Caco-2 (cell line): ENCODE measurements around the gene RXYLT1. TPM values are rescaled to one million over a fixed set of nuclear protein-coding genes. Genes with fewer than 3 reads are reported as not detected.

Experiments
- BruUV-seq: library from RNA; stranded (reverse); fragments of 400-500 nt; replicated peaks from 2 replicates; lab custom pipeline; 2021; lab: Mats Ljungman, UMichigan
- CTCF ChIA-PET: fragments of 300-600 bp; sonication (Branson Sonifier 250); formaldehyde crosslinking; loops from one replicate; lab custom pipeline; 2022; ENCODE audit warnings: antibody characterized with exemption; lab: Charles Lee
- POLR2A ChIA-PET: fragments of 300-600 bp; sonication (Branson Sonifier 250); formaldehyde crosslinking; loops from one replicate; lab custom pipeline; 2022; ENCODE audit warnings: antibody characterized with exemption; lab: Charles Lee
- DNase-seq, 2 experiments: peaks; one replicate each; pipeline versions ENCODE4 v3.0.0 to v3.0.0-alpha.2; 2020 to 2022
- H3K27me3 ChIP-seq: replicated peaks from 2 replicates; pipeline ENCODE4 v1.6.0; 2011; ENCODE audit warnings: low read length; ENCODE audit not compliant: control insufficient read depth, insufficient read depth
- H3K36me3 ChIP-seq: 2 replicates; pipeline ENCODE4 v1.5.1; 2011; ENCODE audit warnings: low read length; ENCODE audit not compliant: control insufficient read depth, insufficient read depth
- H3K4me1 ChIP-seq: fragments of 250-450 bp; sonication (Bioruptor Pico); 2 replicates; pipeline ENCODE4 v1.5.1; 2020; ENCODE audit warnings: mild to moderate bottlenecking
- H3K4me3 ChIP-seq: 2 replicates; pipeline ENCODE4 v1.5.1; 2011; ENCODE audit warnings: low read depth, mild to moderate bottlenecking, control low read depth, low read length
- H3K9me3 ChIP-seq: fragments of 250-450 bp; sonication (Bioruptor Pico); 2 replicates; pipeline ENCODE4 v1.5.1; 2020; ENCODE audit warnings: mild to moderate bottlenecking, moderate library complexity
- H3K27ac Mint-ChIP-seq: one replicate; pipeline ENCODE4 v1.8.0; 2022; ENCODE audit warnings: mixed read lengths; ENCODE audit not compliant: unreplicated experiment
- H3K27me3 Mint-ChIP-seq: one replicate; pipeline ENCODE4 v1.8.0; 2022; ENCODE audit warnings: mixed read lengths; ENCODE audit not compliant: insufficient read depth, unreplicated experiment
- H3K36me3 Mint-ChIP-seq: one replicate; pipeline ENCODE4 v1.8.0; 2022; ENCODE audit warnings: mild to moderate bottlenecking, mixed read lengths; ENCODE audit not compliant: insufficient read depth, unreplicated experiment
- H3K4me1 Mint-ChIP-seq: one replicate; pipeline ENCODE4 v1.8.0; 2022; ENCODE audit warnings: low read depth, mixed read lengths; ENCODE audit not compliant: unreplicated experiment
- H3K4me3 Mint-ChIP-seq: one replicate; pipeline ENCODE4 v1.8.0; 2022; ENCODE audit warnings: mild to moderate bottlenecking, moderate library complexity, mixed read lengths; ENCODE audit not compliant: unreplicated experiment
- H3K9me3 Mint-ChIP-seq: one replicate; pipeline ENCODE4 v1.8.0; 2022; ENCODE audit warnings: mixed read lengths; ENCODE audit not compliant: unreplicated experiment
- intact Hi-C: fragments of 100-400 bp; cut with micrococcal nuclease; formaldehyde crosslinking; loops from one replicate; pipeline ENCODE4 v1.10.0; 2022; ENCODE audit not compliant: unreplicated experiment
- total RNA-seq: library from RNA; stranded (reverse); gene quantifications from 2 replicates; pipeline ENCODE4 v1.2.3, GENCODE V29; 2022
- TF ChIP-seq, protein P1 (sequence below), 2 experiments: fragments of 200-600 bp in 1 of 2; IDR thresholded peaks; 1 replicate in 1 of 2; 2 replicates in 1 of 2; pipeline versions ENCODE4 v1.5.1 to v1.8.0; 2011 to 2022; ENCODE audit warnings: antibody characterized with exemption in 1 of 2, control low read depth in 1 of 2, inconsistent platforms in 1 of 2, low read depth in 1 of 2, low read length in 1 of 2, mild to moderate bottlenecking in 1 of 2, moderate library complexity in 1 of 2; ENCODE audit not compliant: insufficient read depth in 1 of 2, severe bottlenecking in 1 of 2, unreplicated experiment in 1 of 2

RXYLT1 gene
- total RNA-seq, 1 experiment from 2014 or later: 9.1 TPM

DNA sequence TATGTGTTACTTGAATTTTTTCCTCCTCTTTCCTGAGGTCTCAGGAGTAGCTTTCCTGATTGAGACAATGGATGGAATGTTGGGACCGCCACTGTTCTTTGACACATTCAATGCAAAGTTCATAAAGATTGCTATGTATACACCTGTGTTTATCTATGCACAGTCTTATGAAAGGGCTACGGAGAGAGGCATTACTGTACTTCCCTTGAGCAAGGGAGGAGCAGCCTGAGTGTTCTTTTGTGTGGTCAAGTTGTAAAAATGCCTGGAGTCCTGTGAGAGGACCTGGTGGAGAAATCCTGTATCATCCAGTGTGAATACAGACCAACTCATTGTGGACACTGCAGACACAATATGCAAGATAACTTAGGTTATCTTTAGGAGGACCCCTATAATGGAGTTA, 66.0 kb downstream of the RXYLT1 start:
- Mint-ChIP-seq H3K9me3 (no peaks in the 10 kb centered on the region), H3K27me3 (no peaks in the 10 kb centered on the region), H3K36me3 (peaks cover 21% of the 10 kb centered on the region), H3K4me3 (peak overlapping the region; percentile 100), H3K4me1 (peaks cover 27% of the 10 kb centered on the region), H3K27ac (peak overlapping the region; percentile 94)
- H3K4me1 ChIP-seq: peaks cover 39% of the 10 kb centered on the region
- BruUV-seq: no TSS peak
- TF ChIP-seq, protein P1, sequence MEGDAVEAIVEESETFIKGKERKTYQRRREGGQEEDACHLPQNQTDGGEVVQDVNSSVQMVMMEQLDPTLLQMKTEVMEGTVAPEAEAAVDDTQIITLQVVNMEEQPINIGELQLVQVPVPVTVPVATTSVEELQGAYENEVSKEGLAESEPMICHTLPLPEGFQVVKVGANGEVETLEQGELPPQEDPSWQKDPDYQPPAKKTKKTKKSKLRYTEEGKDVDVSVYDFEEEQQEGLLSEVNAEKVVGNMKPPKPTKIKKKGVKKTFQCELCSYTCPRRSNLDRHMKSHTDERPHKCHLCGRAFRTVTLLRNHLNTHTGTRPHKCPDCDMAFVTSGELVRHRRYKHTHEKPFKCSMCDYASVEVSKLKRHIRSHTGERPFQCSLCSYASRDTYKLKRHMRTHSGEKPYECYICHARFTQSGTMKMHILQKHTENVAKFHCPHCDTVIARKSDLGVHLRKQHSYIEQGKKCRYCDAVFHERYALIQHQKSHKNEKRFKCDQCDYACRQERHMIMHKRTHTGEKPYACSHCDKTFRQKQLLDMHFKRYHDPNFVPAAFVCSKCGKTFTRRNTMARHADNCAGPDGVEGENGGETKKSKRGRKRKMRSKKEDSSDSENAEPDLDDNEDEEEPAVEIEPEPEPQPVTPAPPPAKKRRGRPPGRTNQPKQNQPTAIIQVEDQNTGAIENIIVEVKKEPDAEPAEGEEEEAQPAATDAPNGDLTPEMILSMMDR (IDR thresholded peaks at IDR 0.05; ENCODE audit: insufficient read depth in 1 of 2, low read depth in 1 of 2, low read length in 1 of 2, severe bottlenecking in 1 of 2, unreplicated experiment in 1 of 2): no peak
- POLR2A ChIA-PET: interaction anchor here (0.9 kb wide), 1 partner anchor 72 kb away, joined by 4 read pairs; no protein-coding TSS in a partner anchor
- peak overlapping the region; percentile 91 for H3K4me3 ChIP-seq
- H3K27me3 ChIP-seq: no peaks in the 10 kb centered on the region
- intact Hi-C loops: loop anchor here (1.0 to 10.0 kb wide), 8 partner anchors 17 to 559 kb away; partner anchors contain the start of gene XPOT
- CTCF ChIA-PET: interaction anchor here (1.3 to 2.7 kb wide), 2 partner anchors 45 to 335 kb away, joined by 4 to 23 read pairs; no protein-coding TSS in a partner anchor
- H3K9me3 ChIP-seq: no peaks in the 10 kb centered on the region
- peak; percentile 79 to 83 for DNase-seq
- no peaks in the 10 kb centered on the region for H3K36me3 ChIP-seq

DNA sequence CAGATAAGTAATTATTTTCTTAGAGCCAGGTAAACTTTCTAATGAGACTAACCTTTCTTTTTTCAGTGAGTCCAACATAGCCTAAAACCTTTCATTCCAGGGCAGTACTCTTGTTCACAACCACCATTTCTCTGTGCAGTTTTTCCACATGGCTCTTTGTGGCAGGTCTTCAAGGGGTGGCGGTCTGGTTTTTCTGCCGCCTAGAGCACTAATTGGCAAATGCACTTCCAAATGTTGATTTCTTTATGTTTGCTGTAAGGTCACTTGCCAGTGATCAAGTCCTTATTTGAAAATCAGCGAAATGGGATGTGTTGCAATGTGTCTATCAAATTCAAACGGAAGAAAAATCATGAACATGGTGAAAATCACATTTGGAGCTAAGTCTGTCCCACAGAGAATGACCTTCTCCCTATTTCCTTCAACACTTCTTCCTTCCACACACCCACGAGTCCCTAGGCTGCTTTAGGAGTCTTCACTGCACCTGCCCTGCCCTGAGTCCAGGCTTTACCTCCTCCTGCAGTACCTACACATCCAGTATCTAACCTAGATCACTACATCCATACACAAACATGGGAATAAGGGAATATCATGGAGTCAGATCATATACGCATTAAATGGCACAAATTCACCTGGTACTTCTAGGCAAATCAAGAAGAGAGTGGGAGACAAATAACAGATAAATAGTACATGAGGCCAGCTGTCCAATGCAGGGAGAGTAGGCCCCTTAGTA, 66.7 kb downstream of the RXYLT1 start:
- Histone ChIP-seq H3K9me3 (no peaks in the 10 kb centered on the region), H3K27me3 (no peaks in the 10 kb centered on the region), H3K4me3 (peak overlapping the region; percentile 26), H3K36me3 (no peaks in the 10 kb centered on the region), H3K4me1 (peaks cover 41% of the 10 kb centered on the region)
- ChIA-PET CTCF (no interaction called here), POLR2A (no interaction called here)
- BruUV-seq: no TSS peak
- peak overlapping the region; percentile 94 for H3K27ac Mint-ChIP-seq
- TF ChIP-seq, protein P1 (IDR thresholded peaks at IDR 0.05; ENCODE audit: insufficient read depth in 1 of 2, low read depth in 1 of 2, low read length in 1 of 2, severe bottlenecking in 1 of 2, unreplicated experiment in 1 of 2): no peak
- H3K9me3 Mint-ChIP-seq: no peaks in the 10 kb centered on the region
- H3K4me3 Mint-ChIP-seq: peak overlapping the region; percentile 100
- intact Hi-C loops: loop anchor here (5.0 to 10.0 kb wide), 2 partner anchors 131 to 158 kb away; no protein-coding TSS in a partner anchor
- H3K36me3 Mint-ChIP-seq: peaks cover 21% of the 10 kb centered on the region
- H3K27me3 Mint-ChIP-seq: no peaks in the 10 kb centered on the region
- peak in 1 of 2 experiments; percentile 24 for DNase-seq
- H3K4me1 Mint-ChIP-seq: peaks cover 25% of the 10 kb centered on the region

DNA sequence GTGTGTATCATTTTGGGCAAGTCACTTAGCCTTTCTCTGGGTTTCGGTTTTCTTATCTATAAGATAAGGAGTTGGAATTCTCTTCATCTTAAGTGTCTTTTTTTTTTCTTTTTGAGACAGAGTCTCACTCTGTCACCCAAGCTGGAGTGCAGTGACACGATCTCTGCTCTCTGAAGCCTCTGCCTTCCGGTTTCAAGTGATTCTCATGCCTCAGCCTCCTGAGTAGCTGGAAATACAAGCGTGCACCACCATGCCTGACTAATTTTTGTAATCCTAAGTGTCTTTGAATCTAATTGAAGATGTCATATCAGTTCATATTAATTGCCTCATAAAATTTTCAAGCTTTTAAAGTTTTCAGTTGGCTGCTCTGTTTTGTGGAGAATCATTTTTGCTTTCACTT, 68.7 kb downstream of the RXYLT1 start:
- ChIA-PET POLR2A (interaction anchor here (1.2 kb wide), 1 partner anchor 14 kb away, joined by 3 read pairs; no protein-coding TSS in a partner anchor), CTCF (no interaction called here)
- H3K9me3 ChIP-seq: no peaks in the 10 kb centered on the region
- Mint-ChIP-seq H3K27ac (peak overlapping the region; percentile 90), H3K9me3 (no peaks in the 10 kb centered on the region), H3K4me3 (peak overlapping the region; percentile 53), H3K4me1 (peaks cover 21% of the 10 kb centered on the region), H3K27me3 (no peaks in the 10 kb centered on the region), H3K36me3 (peaks cover 21% of the 10 kb centered on the region)
- no peaks in the 10 kb centered on the region for H3K36me3 ChIP-seq
- no peak overlapping the region for H3K4me3 ChIP-seq
- BruUV-seq: no TSS peak
- intact Hi-C loops: loop anchor here (1.0 to 10.0 kb wide), 3 partner anchors 41 to 156 kb away; no protein-coding TSS in a partner anchor
- peaks cover 56% of the 10 kb centered on the region for H3K4me1 ChIP-seq
- H3K27me3 ChIP-seq: no peaks in the 10 kb centered on the region
- DNase-seq: peak; percentile 54 to 71
- TF ChIP-seq, protein P1 (IDR thresholded peaks at IDR 0.05; ENCODE audit: insufficient read depth in 1 of 2, low read depth in 1 of 2, low read length in 1 of 2, severe bottlenecking in 1 of 2, unreplicated experiment in 1 of 2): no peak
